SK-N-SH treated with all-trans-retinoic acid at 6 μM for 48 hours (cell line): ENCODE data around the gene UGT1A10.

Experiments used
- ATAC-seq: fragments of 200-7000 bp; cut with Tn5 transposase; 3 replicates; pipeline ENCODE4 v1.9.1; 2020; ENCODE audit warnings: mild to moderate bottlenecking, moderate library complexity
- ARNTL ChIP-seq: fragments of 450-650 bp; formaldehyde crosslinking; IDR thresholded peaks from 2 replicates; pipeline ENCODE4 v1.5.0; 2020; ENCODE audit warnings: low read depth, mild to moderate bottlenecking, moderate library complexity, borderline replicate concordance
- BACH2 ChIP-seq: fragments of 250-450 bp; sonication (Bioruptor Pico); IDR thresholded peaks from 2 replicates; pipeline ENCODE4 v1.9.0; 2021; ENCODE audit warnings: mild to moderate bottlenecking, borderline replicate concordance
- CSDC2 ChIP-seq: fragments of 250-450 bp; sonication (Bioruptor Pico); IDR thresholded peaks from 2 replicates; pipeline ENCODE4 v1.5.0; 2020; ENCODE audit warnings: mild to moderate bottlenecking, moderate library complexity
- CSRNP3 ChIP-seq: fragments of 250-450 bp; sonication (Bioruptor Pico); IDR thresholded peaks from 2 replicates; pipeline ENCODE4 v1.5.1; 2021; ENCODE audit warnings: mild to moderate bottlenecking, moderate library complexity
- ESRRG ChIP-seq: fragments of 250-450 bp; sonication (Bioruptor Pico); IDR thresholded peaks from 2 replicates; pipeline ENCODE4 v1.6.1; 2021; ENCODE audit warnings: mild to moderate bottlenecking
- GLIS3 ChIP-seq: fragments of 250-450 bp; sonication (Bioruptor Pico); IDR thresholded peaks from 2 replicates; pipeline ENCODE4 v1.5.0; 2020; ENCODE audit warnings: mild to moderate bottlenecking, moderate library complexity
- ISL1 ChIP-seq: fragments of 250-450 bp; sonication (Bioruptor Pico); IDR thresholded peaks from 2 replicates; pipeline ENCODE4 v2.1.2; 2022; ENCODE audit warnings: mild to moderate bottlenecking, moderate library complexity
- OSR1 ChIP-seq: fragments of 250-450 bp; sonication (Bioruptor Pico); IDR thresholded peaks from 2 replicates; pipeline ENCODE4 v1.8.0; 2022; ENCODE audit warnings: moderate library complexity, mild to moderate bottlenecking, inconsistent platforms
- PATZ1 ChIP-seq: fragments of 250-450 bp; sonication (Bioruptor Pico); IDR thresholded peaks from 2 replicates; pipeline ENCODE4 v1.8.0; 2020; ENCODE audit warnings: mild to moderate bottlenecking, moderate library complexity, borderline replicate concordance
- POU6F1 ChIP-seq: fragments of 250-450 bp; sonication (Bioruptor Pico); IDR thresholded peaks from 2 replicates; pipeline ENCODE4 v1.8.0; 2021; ENCODE audit warnings: low read depth, mild to moderate bottlenecking, moderate library complexity, borderline replicate concordance
- PPARA ChIP-seq: fragments of 250-450 bp; sonication (Bioruptor Pico); IDR thresholded peaks from 2 replicates; pipeline ENCODE4 v1.5.0; 2020; ENCODE audit warnings: mild to moderate bottlenecking, borderline replicate concordance
- RARB ChIP-seq: fragments of 250-450 bp; sonication (Bioruptor Pico); IDR thresholded peaks from 2 replicates; pipeline ENCODE4 v1.8.0; 2021; ENCODE audit warnings: mild to moderate bottlenecking, moderate library complexity
- SNAI2 ChIP-seq: fragments of 250-450 bp; sonication (Bioruptor Pico); IDR thresholded peaks from 2 replicates; pipeline ENCODE4 v1.5.0; 2020; ENCODE audit warnings: mild to moderate bottlenecking, moderate library complexity
- TCF4 ChIP-seq: fragments of 250-450 bp; sonication (Bioruptor Pico); IDR thresholded peaks from 2 replicates; pipeline ENCODE4 v1.8.0; 2021; ENCODE audit warnings: mild to moderate bottlenecking, moderate library complexity, borderline replicate concordance
- TOX ChIP-seq: fragments of 250-450 bp; sonication (Bioruptor Pico); IDR thresholded peaks from 2 replicates; pipeline ENCODE4 v1.8.0; 2021; ENCODE audit warnings: mild to moderate bottlenecking, moderate library complexity, borderline replicate concordance
- TSHZ2 ChIP-seq: fragments of 250-450 bp; sonication (Bioruptor Pico); IDR thresholded peaks from 2 replicates; pipeline ENCODE4 v1.5.0; 2020; ENCODE audit warnings: mild to moderate bottlenecking, moderate library complexity
- ZFP3 ChIP-seq: fragments of 250-450 bp; sonication (Bioruptor Pico); IDR thresholded peaks from 2 replicates; pipeline ENCODE4 v1.5.0; 2020; ENCODE audit warnings: mild to moderate bottlenecking, moderate library complexity
- ZNF565 ChIP-seq: fragments of 450-650 bp; formaldehyde crosslinking; conservative IDR thresholded peaks from 2 replicates; pipeline ENCODE4 v1.5.0; 2020; ENCODE audit warnings: low read depth, mild to moderate bottlenecking, moderate library complexity
- ZNF8 ChIP-seq: fragments of 450-650 bp; formaldehyde crosslinking; IDR thresholded peaks from 2 replicates; pipeline ENCODE4 v1.5.0; 2020; ENCODE audit warnings: mild to moderate bottlenecking, moderate library complexity

UGT1A10 gene

GRCh38 chr2:233754872-233755611 is 118.8 kb downstream of the UGT1A10 start:
- ATAC-seq, result no peak
- TF ChIP-seq TCF4 (no peak), PATZ1 (CRISPR knock-in tag) (no peak), ZFP3 (no peak), POU6F1 (no peak), CSDC2 (CRISPR knock-in tag) (no peak), TSHZ2 (no peak), RARB (CRISPR knock-in tag) (no peak), ESRRG (CRISPR knock-in tag) (no peak), ZNF8 (no peak), CSRNP3 (CRISPR knock-in tag) (no peak)

GRCh38 chr2:233756429-233757081 is 120.3 kb downstream of the UGT1A10 start:
- ATAC-seq, result no peak

GRCh38 chr2:233758141-233758540 is 121.9 kb downstream of the UGT1A10 start:
- ATAC-seq, result no peak
- TF ChIP-seq POU6F1, result no peak
- TF ChIP-seq BACH2 (CRISPR knock-in tag), result no peak
- TF ChIP-seq ARNTL (CRISPR knock-in tag), result no peak
- no peak for TF ChIP-seq PPARA
- TF ChIP-seq SNAI2 (CRISPR knock-in tag), result no peak
- TF ChIP-seq RARB (CRISPR knock-in tag), result no peak
- no peak for TF ChIP-seq ESRRG (CRISPR knock-in tag)
- TF ChIP-seq TOX, result no peak
- TF ChIP-seq ZFP3, result no peak
- TF ChIP-seq ZNF565 (CRISPR knock-in tag), result no peak
- no peak for TF ChIP-seq CSRNP3 (CRISPR knock-in tag)
- no peak for TF ChIP-seq CSDC2 (CRISPR knock-in tag)
- TF ChIP-seq GLIS3 (CRISPR knock-in tag), result no peak
- no peak for TF ChIP-seq ISL1 (CRISPR knock-in tag)
- TF ChIP-seq ZNF8, result no peak

More at GRCh38 chr2:233756429-233757081, 120.3 kb downstream of the UGT1A10 start:
- TF ChIP-seq PATZ1 (CRISPR knock-in tag) (no peak), CSDC2 (CRISPR knock-in tag) (no peak), PPARA (no peak), ISL1 (CRISPR knock-in tag) (no peak), TOX (no peak), OSR1 (CRISPR knock-in tag) (no peak)
